Stimulated activated CD8-positive, alpha-beta memory T cell treated with anti-CD3 and anti-CD28 coated beads, Interleukin-4, amount 100 ng/mL, for 1 hour (primary cell): ENCODE data around the gene MFNG.

Experiments used
- DNase-seq, 2 donors: peaks; one replicate each; pipeline ENCODE4 v3.0.0-alpha.2; 2020; ENCODE audit warnings: low read depth in 2 of 2, low spot score in 1 of 2

The MFNG gene

GRCh38 chr22:37497062-37497599 is 10.9 kb upstream of the MFNG start:
- DNase-seq, result no peak

GRCh38 chr22:37496651-37497050 is 10.5 kb upstream of the MFNG start:
- no peak for DNase-seq

- no peak for DNase-seq
Measured at GRCh38 chr22:37493979-37494378, 7.8 kb upstream of the MFNG start.

- DNase-seq, result peak in 1 of 2 donors; percentile 21
Measured at GRCh38 chr22:37492428-37493344, 6.5 kb upstream of the MFNG start.

- DNase-seq, result no peak
Measured at GRCh38 chr22:37491559-37492427, 5.6 kb upstream of the MFNG start.

GRCh38 chr22:37491106-37491505 is 4.9 kb upstream of the MFNG start:
- DNase-seq, result no peak

- DNase-seq, result no peak
Measured at GRCh38 chr22:37489983-37490382, 3.8 kb upstream of the MFNG start.

- no peak for DNase-seq
Measured at GRCh38 chr22:37488337-37489135, 2.4 kb upstream of the MFNG start.

GRCh38 chr22:37487571-37487970 is 1.4 kb upstream of the MFNG start:
- no peak for DNase-seq

- no peak for DNase-seq
Measured at GRCh38 chr22:37487129-37487528, 945 bp upstream of the MFNG start.

GRCh38 chr22:37485395-37486223 is 575 bp downstream of the MFNG start:
- no peak for DNase-seq

- DNase-seq, result peak; percentile 44 to 60
Measured at GRCh38 chr22:37484480-37485394, 1.4 kb downstream of the MFNG start.

GRCh38 chr22:37483050-37483449 is 3.1 kb downstream of the MFNG start:
- no peak for DNase-seq

- no peak for DNase-seq
Measured at GRCh38 chr22:37482244-37482643, 3.9 kb downstream of the MFNG start.

- DNase-seq, result no peak
Measured at GRCh38 chr22:37481347-37481907, 4.8 kb downstream of the MFNG start.

GRCh38 chr22:37480387-37481346 is 5.5 kb downstream of the MFNG start:
- DNase-seq, result no peak

GRCh38 chr22:37479196-37479595 is 7.0 kb downstream of the MFNG start:
- DNase-seq, result no peak
